Endothelial cell of umbilical vein (primary cell): Measurements from ENCODE around the gene PRKAR2B. TPM values are rescaled to one million over a fixed set of nuclear protein-coding genes. Genes with fewer than 3 reads are reported as not detected.

ENCODE experiments used
- BruUV-seq: library from RNA; stranded (reverse); fragments of 400-500 nt; replicated peaks from 2 replicates; lab custom pipeline; 2021; lab: Mats Ljungman, UMichigan
- CTCF ChIA-PET: fragments of 300-600, 350-600 bp; sonication (Branson Sonifier 250); formaldehyde crosslinking; loops from one replicate; lab custom pipeline; 2021; ENCODE audit warnings: antibody characterized with exemption, inconsistent platforms; lab: Charles Lee
- POLR2A ChIA-PET: fragments of 300-600, 350-600 bp; sonication (Branson Sonifier 250); formaldehyde crosslinking; loops from one replicate; lab custom pipeline; 2021; ENCODE audit warnings: antibody characterized with exemption, inconsistent platforms; lab: Charles Lee
- DNase-seq: peaks from one replicate; pipeline ENCODE4 v3.0.0-alpha.2; 2011; ENCODE audit warnings: low read depth, low spot score
- FAIRE-seq: peaks from 2 replicates; lab custom pipeline; 2011; peaks lifted over from hg19 to GRCh38; lab: Jason Lieb, UNC
- H2AFZ ChIP-seq: 2 replicates; pipeline ENCODE4 v1.6.0; 2012; ENCODE audit warnings: low read depth, low read length, control low read depth, inconsistent platforms
- H3K27ac ChIP-seq: 2 replicates; pipeline ENCODE4 v1.5.1; 2011; ENCODE audit warnings: low read depth, mild to moderate bottlenecking, control low read depth, low read length, moderate library complexity; ENCODE audit not compliant: insufficient read depth
- H3K27me3 ChIP-seq, 2 experiments: 2 replicates each; pipeline versions ENCODE4 v1.6.0 to v1.6.1; 2011; ENCODE audit warnings: low read length in 2 of 2, mixed read lengths in 1 of 2; ENCODE audit not compliant: control insufficient read depth in 2 of 2, insufficient read depth in 2 of 2
- H3K36me3 ChIP-seq, 2 experiments: 2 replicates in 1 of 2; 3 replicates in 1 of 2; pipeline ENCODE4 v1.5.1; 2011; ENCODE audit warnings: low read length in 2 of 2, mild to moderate bottlenecking in 1 of 2, moderate library complexity in 1 of 2; ENCODE audit not compliant: control insufficient read depth in 2 of 2, insufficient read depth in 2 of 2; ENCODE audit errors: extremely low read depth in 1 of 2
- H3K4me1 ChIP-seq: 3 replicates; pipeline ENCODE4 v1.5.1; 2011; ENCODE audit warnings: mild to moderate bottlenecking, low read length; ENCODE audit not compliant: control insufficient read depth, insufficient read depth; ENCODE audit errors: extremely low read depth
- H3K4me2 ChIP-seq: 2 replicates; pipeline ENCODE4 v1.6.1; 2011; ENCODE audit warnings: low read length, control low read depth, mixed read lengths; ENCODE audit not compliant: insufficient read depth
- H3K4me3 ChIP-seq, 3 experiments: fragments of 200-600 bp in 1 of 3; sonication (generic), shearing (Covaris generic) in 1 of 3; replicated peaks in 1 of 3; 2 replicates each; pipeline ENCODE4 v1.5.1; 2011 to 2016; ENCODE audit warnings: control low read depth in 3 of 3, low read length in 3 of 3, mild to moderate bottlenecking in 2 of 3, inconsistent platforms in 1 of 3, low read depth in 1 of 3, moderate library complexity in 1 of 3; ENCODE audit not compliant: insufficient read depth in 1 of 3
- H3K79me2 ChIP-seq: 2 replicates; pipeline ENCODE4 v1.6.0; 2012; ENCODE audit warnings: low read length, inconsistent platforms; ENCODE audit not compliant: control insufficient read depth, insufficient read depth
- H3K9ac ChIP-seq: replicated peaks from 2 replicates; pipeline ENCODE3; 2011; ENCODE audit warnings: low read length, control low read depth; ENCODE audit not compliant: insufficient read depth; ENCODE audit errors: extremely low read depth
- H3K9me1 ChIP-seq: replicated peaks from 3 replicates; pipeline ENCODE4 v1.6.0; 2011; ENCODE audit warnings: mild to moderate bottlenecking, low read length; ENCODE audit not compliant: control insufficient read depth, insufficient read depth; ENCODE audit errors: extremely low read depth
- H3K9me3 ChIP-seq: replicated peaks from 2 replicates; pipeline ENCODE4 v1.5.1; 2012; ENCODE audit warnings: low read length, inconsistent platforms; ENCODE audit not compliant: control insufficient read depth, insufficient read depth
- H4K20me1 ChIP-seq: replicated peaks from 2 replicates; pipeline ENCODE3; 2011; ENCODE audit warnings: mild to moderate bottlenecking, low read length; ENCODE audit not compliant: control insufficient read depth, insufficient read depth; ENCODE audit errors: extremely low read depth
- EZH2 ChIP-seq: IDR thresholded peaks from 2 replicates; pipeline ENCODE4 v1.6.1; 2012; ENCODE audit warnings: borderline replicate concordance, low read depth, mild to moderate bottlenecking, moderate library complexity, low read length, inconsistent platforms; ENCODE audit not compliant: severe bottlenecking
- FOS ChIP-seq: IDR thresholded peaks from 2 replicates; pipeline ENCODE4 v1.6.1; 2011; ENCODE audit warnings: mild to moderate bottlenecking, low read length, moderate library complexity, borderline replicate concordance; ENCODE audit not compliant: insufficient read depth
- GATA2 ChIP-seq: IDR thresholded peaks from 2 replicates; pipeline ENCODE4 v1.7.0; 2011; ENCODE audit warnings: low read depth, mild to moderate bottlenecking, moderate library complexity, mixed read lengths, low read length; ENCODE audit not compliant: insufficient read length, insufficient read depth
- JUN ChIP-seq: IDR thresholded peaks from 2 replicates; pipeline ENCODE4 v1.6.1; 2011; ENCODE audit warnings: borderline replicate concordance, low read depth; ENCODE audit not compliant: insufficient read length, insufficient read depth
- MYC ChIP-seq: IDR thresholded peaks from one replicate; pipeline ENCODE4 v1.6.1; 2011; ENCODE audit warnings: mild to moderate bottlenecking, low read depth, low read length
- POLR2A ChIP-seq: IDR thresholded peaks from 2 replicates; pipeline ENCODE4 v1.6.1; 2012; ENCODE audit warnings: low read depth, mild to moderate bottlenecking, control low read depth, low read length
- POLR2AphosphoS5 ChIP-seq: IDR thresholded peaks from 2 replicates; pipeline ENCODE4 v1.6.1; 2012; ENCODE audit warnings: low read depth, mild to moderate bottlenecking, control low read depth, low read length, moderate library complexity; ENCODE audit not compliant: insufficient read depth
- dilution Hi-C: fragments of 300-500 bp; cut with MboI; formaldehyde crosslinking; loops from one replicate; pipeline ENCODE4 v1.15.0; 2019; ENCODE audit warnings: low sequenced_read_pairs; ENCODE audit not compliant: extremely low pct_ligation_motif_present
- intact Hi-C: fragments of 100-400 bp; cut with micrococcal nuclease; formaldehyde crosslinking; loops from one replicate; pipeline ENCODE4 v1.10.0; 2022
- polyA plus RNA-seq, 4 experiments: library from polyadenylated mRNA; depleted of rRNA in 3 of 4; stranded (reverse) in 3 of 4; unstranded in 1 of 4; fragments of >200 nt; gene quantifications; 2 replicates each; pipeline versions ENCODE4 v1.2.1 to v1.2.3, GENCODE V29; 2011 to 2012; ENCODE audit warnings: missing spikeins in 1 of 4
- total RNA-seq: library from RNA; stranded (reverse); gene quantifications from 2 replicates; pipeline ENCODE4 v1.2.3, GENCODE V29; 2021
- TF ChIP-seq, protein P1 (sequence below), 2 donors: IDR thresholded peaks; 1 replicate in 1 of 2; 2 replicates in 1 of 2; pipeline ENCODE4 v1.5.1; 2011; ENCODE audit warnings: low read length in 2 of 2, mild to moderate bottlenecking in 2 of 2, moderate library complexity in 2 of 2, control low read depth in 1 of 2, inconsistent platforms in 1 of 2, low read depth in 1 of 2; ENCODE audit not compliant: insufficient read depth in 1 of 2; ENCODE audit errors: extremely low read depth in 1 of 2
- TF ChIP-seq, protein P2 (sequence below): IDR thresholded peaks from 2 replicates; pipeline ENCODE4 v1.6.1; 2011; ENCODE audit not compliant: insufficient read depth, insufficient read length

The PRKAR2B gene
- total and polyA plus RNA-seq, 2 donors (not counting 3 experiments of a cell fraction or from before 2014, with no cell fraction given): 10.7 to 39.8 TPM

DNA sequence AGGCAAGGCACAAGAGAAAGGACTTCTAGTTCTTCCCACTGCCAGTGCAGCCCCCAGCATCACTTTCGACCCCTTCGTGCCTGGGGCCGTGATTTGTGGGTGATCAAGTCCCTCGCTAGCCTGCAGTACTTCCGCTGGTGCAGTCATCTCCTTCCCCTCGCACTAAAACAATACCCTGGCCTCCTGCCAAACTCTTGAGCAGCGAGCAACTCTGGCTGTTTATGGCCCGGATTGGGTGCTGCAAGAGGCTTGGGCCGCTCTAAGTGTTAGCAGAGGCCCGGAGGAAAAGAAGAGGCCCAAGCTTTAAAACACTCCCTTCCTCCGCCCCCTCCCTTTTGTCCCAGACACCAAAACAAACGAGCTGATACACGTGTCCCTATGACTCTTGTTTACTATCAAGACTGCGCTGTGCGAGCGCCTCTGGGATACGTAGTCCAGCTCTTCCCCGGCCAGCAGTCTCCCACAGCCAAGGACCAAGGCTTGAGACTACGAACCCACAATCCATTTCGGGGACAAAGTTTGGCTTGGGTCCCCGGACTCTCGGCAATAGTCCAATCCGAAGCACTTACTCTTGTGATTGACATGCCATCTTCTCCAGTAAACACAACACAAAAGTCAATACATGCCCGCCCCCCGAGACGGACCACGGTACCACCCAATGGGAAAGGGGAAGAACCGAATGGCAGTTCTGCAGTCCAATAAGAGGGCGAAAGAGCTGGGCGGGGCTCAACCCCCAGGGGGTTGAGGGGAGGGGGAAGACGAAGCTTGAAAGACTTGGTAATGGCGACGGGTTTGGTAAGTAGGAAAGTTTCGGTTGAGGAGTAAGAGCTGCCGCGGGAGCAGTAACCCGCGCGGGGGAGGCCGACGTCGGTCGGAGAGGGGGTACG lies 124.0 kb downstream of the PRKAR2B start, which contains the start of gene HBP1:
TSS of gene HBP1 (plus strand) at position 771 of the 887 bp plus-strand sequence. CDS start 10,891 bp downstream, outside the sequence.
- H3K9me3 ChIP-seq: no peaks in the 10 kb centered on the region

More for the DNA sequence above, 124.0 kb downstream of the PRKAR2B start, which contains the start of gene HBP1:
- CTCF ChIA-PET: interaction anchor here (0.6 to 3.1 kb wide), 13 partner anchors 11 to 992 kb away, joined by 3 to 25 read pairs (median 5); no protein-coding TSS in a partner anchor
- Histone ChIP-seq H3K4me1 (peaks cover 40% of the 10 kb centered on the region), H2AFZ (peak within 1 kb of the TSS; percentile 44), H3K36me3 (no peaks in the 10 kb centered on the region), H3K27me3 (no peaks in the 10 kb centered on the region), H3K27ac (peak within 1 kb of the TSS; percentile 92), H3K9ac (peak within 1 kb of the TSS; percentile 93), H3K4me3 (peak within 1 kb of the TSS; percentile 81 to 97 (median 93)), H4K20me1 (peaks cover 4% of the 10 kb centered on the region), H3K4me2 (peak within 1 kb of the TSS; percentile 98), H3K79me2 (peaks cover 35% of the 10 kb centered on the region), H3K9me1 (no peaks in the 10 kb centered on the region)
- POLR2A ChIA-PET: interaction anchor here (0.6 to 1.7 kb wide), 14 partner anchors 9 to 708 kb away, joined by 3 to 10 read pairs (median 3); no protein-coding TSS in a partner anchor
- intact Hi-C loops (loop anchor here (1.0 to 10.0 kb wide), 7 partner anchors 89 to 634 kb away; no protein-coding TSS in a partner anchor), dilution Hi-C loops (no loop called here)
- peak; percentile 100 for DNase-seq
- BruUV-seq: no TSS peak
- TF ChIP-seq GATA2: no peak
- peak; percentile 72 for TF ChIP-seq POLR2AphosphoS5
- TF ChIP-seq FOS: peak; percentile 47
- TF ChIP-seq, protein P1, sequence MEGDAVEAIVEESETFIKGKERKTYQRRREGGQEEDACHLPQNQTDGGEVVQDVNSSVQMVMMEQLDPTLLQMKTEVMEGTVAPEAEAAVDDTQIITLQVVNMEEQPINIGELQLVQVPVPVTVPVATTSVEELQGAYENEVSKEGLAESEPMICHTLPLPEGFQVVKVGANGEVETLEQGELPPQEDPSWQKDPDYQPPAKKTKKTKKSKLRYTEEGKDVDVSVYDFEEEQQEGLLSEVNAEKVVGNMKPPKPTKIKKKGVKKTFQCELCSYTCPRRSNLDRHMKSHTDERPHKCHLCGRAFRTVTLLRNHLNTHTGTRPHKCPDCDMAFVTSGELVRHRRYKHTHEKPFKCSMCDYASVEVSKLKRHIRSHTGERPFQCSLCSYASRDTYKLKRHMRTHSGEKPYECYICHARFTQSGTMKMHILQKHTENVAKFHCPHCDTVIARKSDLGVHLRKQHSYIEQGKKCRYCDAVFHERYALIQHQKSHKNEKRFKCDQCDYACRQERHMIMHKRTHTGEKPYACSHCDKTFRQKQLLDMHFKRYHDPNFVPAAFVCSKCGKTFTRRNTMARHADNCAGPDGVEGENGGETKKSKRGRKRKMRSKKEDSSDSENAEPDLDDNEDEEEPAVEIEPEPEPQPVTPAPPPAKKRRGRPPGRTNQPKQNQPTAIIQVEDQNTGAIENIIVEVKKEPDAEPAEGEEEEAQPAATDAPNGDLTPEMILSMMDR (IDR thresholded peaks at IDR 0.05; ENCODE audit: extremely low read depth in 1 of 2, insufficient read depth in 1 of 2, low read depth in 1 of 2, low read length in 2 of 2): no peak
- TF ChIP-seq, protein P2, sequence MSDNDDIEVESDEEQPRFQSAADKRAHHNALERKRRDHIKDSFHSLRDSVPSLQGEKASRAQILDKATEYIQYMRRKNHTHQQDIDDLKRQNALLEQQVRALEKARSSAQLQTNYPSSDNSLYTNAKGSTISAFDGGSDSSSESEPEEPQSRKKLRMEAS: peak; percentile 89
- no peak for TF ChIP-seq EZH2
- TF ChIP-seq POLR2A: peak; percentile 53
- TF ChIP-seq JUN: peak; percentile 76
- no peak for TF ChIP-seq MYC
- FAIRE-seq: peak; percentile 97
